HEK293 (cell line): ENCODE results near the gene PIK3CA.

ENCODE experiments used
- CTCF ChIA-PET: fragments of 350-600 bp; formaldehyde crosslinking; extraction: SDS; loops from one replicate; lab custom pipeline; 2021; ENCODE audit warnings: antibody characterized with exemption; lab: Yijun Ruan, JAX
- POLR2A ChIA-PET: fragments of 300-600 bp; formaldehyde crosslinking; extraction: SDS; loops from one replicate; lab custom pipeline; 2020; ENCODE audit warnings: antibody characterized with exemption, inconsistent platforms; lab: Yijun Ruan, JAX
- H3K27ac ChIP-seq: fragments of 200-500 bp; sonication (Bioruptor generic); 2 replicates; pipeline ENCODE4 v1.5.1; 2014; ENCODE audit warnings: low read depth, low read length, control low read depth, inconsistent platforms; ENCODE audit errors: extremely low read depth
- H3K36me3 ChIP-seq, 2 experiments: fragments of 200-500 bp in 1 of 2; sonication (Bioruptor generic) in 1 of 2; 1 replicate in 1 of 2; 2 replicates in 1 of 2; pipeline ENCODE4 v1.5.1; 2014 to 2017; ENCODE audit warnings: inconsistent platforms in 2 of 2, low read length in 2 of 2; ENCODE audit not compliant: control insufficient read depth in 2 of 2, insufficient read depth in 1 of 2
- H3K4me1 ChIP-seq: fragments of 200-500 bp; sonication (Bioruptor generic); 2 replicates; pipeline ENCODE4 v1.5.1; 2014; ENCODE audit warnings: mild to moderate bottlenecking, low read length, inconsistent platforms; ENCODE audit not compliant: control insufficient read depth, insufficient read depth
- H3K4me3 ChIP-seq: 2 replicates; pipeline ENCODE4 v1.5.1; 2011; ENCODE audit warnings: low read depth, mild to moderate bottlenecking, control low read depth, low read length, moderate library complexity
- H3K9me3 ChIP-seq: fragments of 200-500 bp; sonication (Bioruptor generic); 2 replicates; pipeline ENCODE4 v1.5.1; 2014; ENCODE audit warnings: low read depth, low read length, inconsistent platforms; ENCODE audit not compliant: control insufficient read depth, insufficient read depth
- EGR2 ChIP-seq: fragments of 450-650 bp; formaldehyde crosslinking; IDR thresholded peaks from 2 replicates; pipeline ENCODE4 v1.5.1; 2016; ENCODE audit warnings: low read depth, missing biosample characterization, missing genetic modification characterization
- FEZF1 ChIP-seq: fragments of 450-650 bp; formaldehyde crosslinking; IDR thresholded peaks from 2 replicates; pipeline ENCODE4 v1.5.1; 2016; ENCODE audit warnings: missing biosample characterization, missing genetic modification characterization
- KLF7 ChIP-seq: fragments of 450-650 bp; formaldehyde crosslinking; IDR thresholded peaks from 2 replicates; pipeline ENCODE4 v1.5.1; 2016; ENCODE audit warnings: missing biosample characterization, missing genetic modification characterization, borderline replicate concordance
- REPIN1 ChIP-seq: fragments of 450-650 bp; formaldehyde crosslinking; IDR thresholded peaks from 2 replicates; pipeline ENCODE4 v1.5.1; 2017; ENCODE audit warnings: missing biosample characterization, missing genetic modification characterization, low read depth
- TCF7L2 ChIP-seq: IDR thresholded peaks from 2 replicates; pipeline ENCODE4 v1.6.1; 2011; ENCODE audit warnings: low read depth, mild to moderate bottlenecking, inconsistent platforms, low read length, moderate library complexity, borderline replicate concordance
- ZBTB8A ChIP-seq: fragments of 450-650 bp; formaldehyde crosslinking; IDR thresholded peaks from 2 replicates; pipeline ENCODE4 v1.5.1; 2016; ENCODE audit warnings: missing biosample characterization, missing genetic modification characterization
- ZNF138 ChIP-seq: fragments of 450-650 bp; formaldehyde crosslinking; IDR thresholded peaks from 2 replicates; pipeline ENCODE4 v1.5.1; 2016; ENCODE audit warnings: missing biosample characterization, missing genetic modification characterization, borderline replicate concordance
- ZNF155 ChIP-seq: fragments of 450-650 bp; formaldehyde crosslinking; IDR thresholded peaks from 2 replicates; pipeline ENCODE4 v1.5.1; 2016; ENCODE audit warnings: missing biosample characterization, missing genetic modification characterization
- ZNF174 ChIP-seq: fragments of 450-650 bp; formaldehyde crosslinking; IDR thresholded peaks from 2 replicates; pipeline ENCODE4 v1.5.0; 2017; ENCODE audit warnings: missing biosample characterization, mild to moderate bottlenecking, missing genetic modification characterization
- ZNF184 ChIP-seq: fragments of 450-650 bp; IDR thresholded peaks from 2 replicates; pipeline ENCODE4 v1.5.1; 2018; ENCODE audit warnings: missing biosample characterization, mild to moderate bottlenecking, missing genetic modification characterization
- ZNF214 ChIP-seq: fragments of 450-650 bp; formaldehyde crosslinking; IDR thresholded peaks from 2 replicates; pipeline ENCODE4 v1.5.1; 2017; ENCODE audit warnings: missing biosample characterization, mild to moderate bottlenecking, missing genetic modification characterization, borderline replicate concordance
- ZNF221 ChIP-seq: fragments of 450-650 bp; formaldehyde crosslinking; IDR thresholded peaks from 2 replicates; pipeline ENCODE4 v1.5.1; 2017; ENCODE audit warnings: missing biosample characterization, missing genetic modification characterization, borderline replicate concordance
- ZNF416 ChIP-seq: fragments of 450-650 bp; formaldehyde crosslinking; IDR thresholded peaks from 2 replicates; pipeline ENCODE4 v1.5.1; 2016; ENCODE audit warnings: missing biosample characterization, missing genetic modification characterization
- ZNF548 ChIP-seq: fragments of 450-650 bp; formaldehyde crosslinking; IDR thresholded peaks from 2 replicates; pipeline ENCODE4 v1.5.1; 2016; ENCODE audit warnings: missing biosample characterization, missing genetic modification characterization
- ZNF555 ChIP-seq: fragments of 450-650 bp; formaldehyde crosslinking; conservative IDR thresholded peaks from 2 replicates; pipeline ENCODE4 v1.5.1; 2017; ENCODE audit warnings: missing biosample characterization, mild to moderate bottlenecking, missing genetic modification characterization, inconsistent platforms
- ZNF561 ChIP-seq: fragments of 450-650 bp; IDR thresholded peaks from 2 replicates; pipeline ENCODE4 v1.5.1; 2018; ENCODE audit warnings: missing biosample characterization, missing genetic modification characterization, borderline replicate concordance
- ZNF600 ChIP-seq: fragments of 450-650 bp; formaldehyde crosslinking; IDR thresholded peaks from 2 replicates; pipeline ENCODE4 v1.5.1; 2016; ENCODE audit warnings: missing biosample characterization, missing genetic modification characterization
- ZNF645 ChIP-seq: fragments of 450-650 bp; formaldehyde crosslinking; IDR thresholded peaks from 2 replicates; pipeline ENCODE4; 2016; ENCODE audit warnings: missing biosample characterization, missing genetic modification characterization
- ZNF664 ChIP-seq: fragments of 450-650 bp; formaldehyde crosslinking; IDR thresholded peaks from 2 replicates; pipeline ENCODE4 v1.5.1; 2016; ENCODE audit warnings: missing biosample characterization, missing genetic modification characterization
- ZNF791 ChIP-seq: fragments of 450-650 bp; formaldehyde crosslinking; IDR thresholded peaks from 2 replicates; pipeline ENCODE4 v1.5.1; 2016; ENCODE audit warnings: missing biosample characterization, missing genetic modification characterization
- ZSCAN16 ChIP-seq: fragments of 450-650 bp; formaldehyde crosslinking; IDR thresholded peaks from 2 replicates; pipeline ENCODE4 v1.5.1; 2016; ENCODE audit warnings: missing biosample characterization, missing genetic modification characterization
- ZSCAN18 ChIP-seq: fragments of 450-650 bp; formaldehyde crosslinking; IDR thresholded peaks from 2 replicates; pipeline ENCODE4 v1.5.1; 2016; ENCODE audit warnings: missing biosample characterization, missing genetic modification characterization
- ZSCAN5A ChIP-seq: fragments of 450-650 bp; formaldehyde crosslinking; IDR thresholded peaks from 2 replicates; pipeline ENCODE4 v1.5.1; 2016; ENCODE audit warnings: missing biosample characterization, missing genetic modification characterization
- ZXDB ChIP-seq: fragments of 450-650 bp; formaldehyde crosslinking; IDR thresholded peaks from 2 replicates; pipeline ENCODE4 v1.5.1; 2016; ENCODE audit warnings: missing biosample characterization, missing genetic modification characterization

PIK3CA gene

GRCh38 chr3:179286331-179286730, 138.2 kb downstream of the PIK3CA start:
- no peaks in the 10 kb centered on the region for H3K4me1 ChIP-seq
- no peak overlapping the region for H3K27ac ChIP-seq
- H3K36me3 ChIP-seq, result no peaks in the 10 kb centered on the region
- CTCF ChIA-PET, result no interaction called here
- no peak overlapping the region for H3K4me3 ChIP-seq
- POLR2A ChIA-PET, result interaction anchor here (0.7 kb wide), 1 partner anchor 14 kb away, joined by 4 read pairs; no protein-coding TSS in a partner anchor
- TF ChIP-seq EGR2 (no peak), ZNF555 (tag by site-specific recombination) (no peak), ZSCAN18 (tag by site-specific recombination) (no peak), ZNF561 (tag by site-specific recombination) (no peak), ZNF214 (no peak), ZNF548 (tag by site-specific recombination) (no peak), ZXDB (tag by site-specific recombination) (no peak), ZNF221 (no peak), ZNF416 (no peak), ZSCAN16 (tag by site-specific recombination) (no peak), REPIN1 (tag by site-specific recombination) (no peak)
- no peaks in the 10 kb centered on the region for H3K9me3 ChIP-seq

- no peak for TF ChIP-seq KLF7 (tag by site-specific recombination)
- no peak for TF ChIP-seq ZBTB8A (tag by site-specific recombination)
- no peak for TF ChIP-seq ZNF214
- no peak for TF ChIP-seq ZSCAN5A (tag by site-specific recombination)
- TF ChIP-seq ZNF791, result no peak
- no peak for TF ChIP-seq ZNF600 (tag by site-specific recombination)
- no peak for TF ChIP-seq ZNF138 (tag by site-specific recombination)
- no peak for TF ChIP-seq ZNF664 (tag by site-specific recombination)
- no peak for TF ChIP-seq ZNF155
- no peak for TF ChIP-seq ZNF645 (tag by site-specific recombination)
- CTCF ChIA-PET, result interaction anchor here (1.0 kb wide), 1 partner anchor 10 kb away, joined by 3 read pairs; no protein-coding TSS in a partner anchor
These were observed 140.7 kb downstream of the PIK3CA start for GRCh38 chr3:179288845-179289244.

GRCh38 chr3:179289295-179289694, 141.1 kb downstream of the PIK3CA start:
- Histone ChIP-seq H3K4me1 (no peaks in the 10 kb centered on the region), H3K36me3 (no peaks in the 10 kb centered on the region), H3K4me3 (no peak overlapping the region), H3K9me3 (no peaks in the 10 kb centered on the region), H3K27ac (no peak overlapping the region)
- CTCF ChIA-PET, result interaction anchor here (1.0 kb wide), 1 partner anchor 11 kb away, joined by 3 read pairs; no protein-coding TSS in a partner anchor
- TF ChIP-seq FEZF1 (tag by site-specific recombination) (no peak), TCF7L2 (no peak), ZNF174 (no peak), ZNF184 (no peak), ZNF416 (no peak)
- POLR2A ChIA-PET, result no interaction called here

More at GRCh38 chr3:179288845-179289244, 140.7 kb downstream of the PIK3CA start:
- Histone ChIP-seq H3K4me1 (no peaks in the 10 kb centered on the region), H3K9me3 (no peaks in the 10 kb centered on the region), H3K27ac (no peak overlapping the region), H3K4me3 (no peak overlapping the region), H3K36me3 (no peaks in the 10 kb centered on the region)
- POLR2A ChIA-PET, result no interaction called here
